Left forelimb (tissue), 1 donor: ENCODE measurements around the gene CEP57.
"Not testable (repeated sequence)": the region's sequence is repeated elsewhere in the genome, so short reads cannot be mapped to it uniquely, and the experiment has no call there.

ENCODE experiments used
- DNase-seq: peaks from one replicate; pipeline ENCODE4 v3.0.0-alpha.2; 2018; ENCODE audit warnings: low spot score

CEP57 gene

DNA sequence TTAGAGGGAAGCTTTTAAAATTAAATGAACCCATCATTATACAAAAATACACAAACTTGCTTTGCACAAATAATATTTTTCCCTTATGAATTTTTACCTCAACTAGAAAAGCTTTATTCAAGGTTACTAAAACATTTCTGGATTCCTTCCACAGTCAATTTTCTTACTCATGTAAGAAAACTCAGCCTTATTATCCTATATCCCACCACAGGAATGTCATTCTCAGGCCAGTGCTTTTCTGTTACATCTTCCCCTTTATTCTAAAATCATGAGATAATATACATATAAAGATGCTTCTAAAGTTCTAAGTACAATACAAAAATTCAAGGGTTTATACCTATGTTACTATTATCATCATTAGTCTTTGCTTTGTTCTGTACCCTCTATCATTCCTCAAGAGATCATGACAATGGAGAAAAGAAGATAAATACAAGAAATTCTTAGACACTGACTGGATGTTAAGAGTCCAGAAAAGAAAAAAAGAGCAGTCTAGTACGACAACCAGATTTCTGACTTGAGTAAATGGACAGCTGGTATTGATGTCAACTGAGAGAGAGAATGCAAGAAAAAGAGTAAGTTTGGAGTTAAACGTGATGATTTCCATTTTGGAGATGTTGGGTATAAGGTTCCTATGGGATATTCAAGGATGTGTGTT, 73.3 kb downstream of the CEP57 start:
- DNase-seq = no peak

GRCh38 chr11:95867105-95867504, 76.8 kb downstream of the CEP57 start:
- no peak for DNase-seq

GRCh38 chr11:95870877-95871276, 80.6 kb downstream of the CEP57 start:
- not testable (repeated sequence) for DNase-seq

DNA sequence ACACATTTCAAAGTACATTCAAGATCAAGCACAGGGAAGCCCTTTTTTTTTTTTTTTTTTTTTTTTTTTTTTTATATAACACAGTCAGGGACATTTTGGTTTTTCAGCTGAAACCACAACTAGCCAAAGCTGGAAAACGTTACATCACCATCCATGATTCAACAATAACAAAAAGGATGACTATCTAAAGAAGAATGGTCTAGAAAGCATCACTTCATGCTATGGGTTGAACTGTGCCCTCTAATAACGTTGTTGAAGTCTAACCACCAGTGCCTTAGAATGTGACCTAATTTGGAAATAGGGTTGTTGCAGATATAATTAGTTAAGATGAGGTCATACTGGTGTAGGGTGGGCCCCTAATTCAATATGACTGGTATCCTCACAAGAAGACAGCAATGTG, 87.0 kb downstream of the CEP57 start:
- no peak for DNase-seq
